Ovary (tissue), 3 donors: Measurements from ENCODE around the gene ARHGAP8.

ENCODE experiments used
- CTCF ChIP-seq, 3 donors: fragments of 450-650 bp in 2 of 3; fragments of 200-600 bp in 1 of 3; IDR thresholded peaks; one replicate each; pipeline versions ENCODE4 v1.5.1 to v1.8.0; 2016 to 2022; ENCODE audit warnings: antibody characterized with exemption in 3 of 3, mild to moderate bottlenecking in 1 of 3
- EP300 ChIP-seq: sonication (generic); formaldehyde crosslinking; IDR thresholded peaks from one replicate; pipeline ENCODE4 v1.6.1; 2017; ENCODE audit warnings: antibody characterized with exemption
- POLR2A ChIP-seq: fragments of 450-650 bp; IDR thresholded peaks from one replicate; pipeline ENCODE4 v1.6.1; 2017; ENCODE audit warnings: antibody characterized with exemption, mild to moderate bottlenecking, moderate library complexity
- donor health status: DM: no; HTN: no; CAD: no.

DNA sequence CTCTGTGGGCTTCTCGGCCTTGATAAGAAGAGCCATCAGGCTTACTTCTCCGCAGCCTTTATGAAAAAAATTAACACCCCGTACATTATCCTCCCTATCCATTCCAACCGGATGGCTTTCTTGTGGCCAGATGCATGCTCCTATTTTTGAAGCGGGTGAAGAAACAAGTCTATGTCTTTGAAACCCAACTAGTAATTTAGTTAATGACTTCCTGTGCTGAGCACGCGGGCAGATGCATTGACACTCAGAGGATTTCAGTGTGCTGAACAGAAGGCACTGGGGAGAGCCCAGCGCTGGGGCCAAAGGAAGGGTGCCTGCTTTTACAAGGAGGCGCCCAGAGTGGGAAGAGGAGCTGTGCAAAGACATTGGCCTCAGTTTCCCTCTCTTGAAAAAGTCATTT, 53.3 kb downstream of the ARHGAP8 start:
- TF ChIP-seq POLR2A (no peak), CTCF (IDR thresholded peaks at IDR 0.05) (no peak), EP300 (no peak)
